HG03469 (cell line): ENCODE data around the gene GGT7.
"Not testable (repeated sequence)": the region's sequence is repeated elsewhere in the genome, so short reads cannot be mapped to it uniquely, and the experiment has no call there.

Source experiments
- ATAC-seq: cut with Tn5 transposase; IDR thresholded peaks from one replicate; pipeline ENCODE4 v1.9.1; 2021; ENCODE audit warnings: mild to moderate bottlenecking, moderate library complexity, moderate number of reproducible peaks; ENCODE audit not compliant: unreplicated experiment

Gene GGT7

GRCh38 chr20:34872622-34873224, at the start of gene GGT7:
Gene GGT7 (minus strand): TSS chr20:34872856. CDS start chr20:34872815, 41 bp downstream.
- ATAC-seq = no peak

GRCh38 chr20:34921436-34921835, 48.8 kb upstream of the GGT7 start:
- ATAC-seq = no peak

- no peak for ATAC-seq
These were observed 47.4 kb upstream of the GGT7 start for GRCh38 chr20:34920055-34920454.

- no peak for ATAC-seq
These were observed 44.2 kb upstream of the GGT7 start for GRCh38 chr20:34916774-34917354.

- ATAC-seq = no peak
These were observed 43.2 kb upstream of the GGT7 start for GRCh38 chr20:34915749-34916455.

- no peak for ATAC-seq
These were observed 42.5 kb upstream of the GGT7 start for GRCh38 chr20:34915131-34915530.

- no peak for ATAC-seq
These were observed 35.2 kb upstream of the GGT7 start for GRCh38 chr20:34907616-34908469.

- ATAC-seq = no peak
These were observed 31.6 kb upstream of the GGT7 start for GRCh38 chr20:34904202-34904621.

- not testable (repeated sequence) for ATAC-seq
These were observed 26.1 kb upstream of the GGT7 start for GRCh38 chr20:34898731-34899130.

GRCh38 chr20:34898129-34898528, 25.5 kb upstream of the GGT7 start:
- not testable (repeated sequence) for ATAC-seq

- ATAC-seq = no peak
These were observed 23.5 kb upstream of the GGT7 start for GRCh38 chr20:34896086-34896621.

- no peak for ATAC-seq
These were observed 22.8 kb upstream of the GGT7 start for GRCh38 chr20:34895465-34895864.

GRCh38 chr20:34894723-34895122, 22.1 kb upstream of the GGT7 start:
- ATAC-seq = no peak

- ATAC-seq = no peak
These were observed 20.0 kb upstream of the GGT7 start for GRCh38 chr20:34892671-34893070.

- no peak for ATAC-seq
These were observed 18.8 kb upstream of the GGT7 start for GRCh38 chr20:34891166-34892062.

- ATAC-seq = no peak
These were observed 15.8 kb upstream of the GGT7 start for GRCh38 chr20:34888468-34888867.

- no peak for ATAC-seq
These were observed 14.4 kb upstream of the GGT7 start for GRCh38 chr20:34887023-34887422.

GRCh38 chr20:34886122-34886521, 13.5 kb upstream of the GGT7 start:
- ATAC-seq = no peak

GRCh38 chr20:34884260-34884659, 11.6 kb upstream of the GGT7 start:
- ATAC-seq = no peak

GRCh38 chr20:34883809-34884208, 11.2 kb upstream of the GGT7 start:
- no peak for ATAC-seq
